PC-9 (cell line): ENCODE measurements around the gene IER3. TPM values are rescaled to one million over a fixed set of nuclear protein-coding genes. Genes with fewer than 3 reads are reported as not detected.

Experiments used
- BruUV-seq: library from RNA; stranded (reverse); fragments of 400-500 nt; replicated peaks from 2 replicates; lab custom pipeline; 2021; lab: Mats Ljungman, UMichigan
- CTCF ChIA-PET: fragments of 300-600 bp; sonication (Branson Sonifier 250); formaldehyde crosslinking; loops from one replicate; lab custom pipeline; 2022; ENCODE audit warnings: antibody characterized with exemption; lab: Charles Lee
- POLR2A ChIA-PET: fragments of 300-600 bp; sonication (Branson Sonifier 250); formaldehyde crosslinking; loops from one replicate; lab custom pipeline; 2022; ENCODE audit warnings: antibody characterized with exemption; ENCODE audit not compliant: unreplicated experiment; lab: Charles Lee
- DNase-seq, 2 experiments: peaks; one replicate each; pipeline versions ENCODE4 v3.0.0 to v3.0.0-alpha.2; 2015 to 2022; ENCODE audit warnings: mixed read lengths in 1 of 2
- H2AFZ ChIP-seq: fragments of 200-600 bp; sonication (generic); 2 replicates; pipeline ENCODE4 v1.8.1; 2017; ENCODE audit warnings: antibody characterized with exemption
- H3F3A ChIP-seq: fragments of 200-600 bp; sonication (generic); 2 replicates; pipeline ENCODE4 v1.8.1; 2017; ENCODE audit warnings: antibody characterized with exemption, mild to moderate bottlenecking, low read depth; ENCODE audit not compliant: insufficient read depth
- H3K27ac ChIP-seq: fragments of 200-600 bp; sonication (generic); 2 replicates; pipeline ENCODE4 v1.6.1; 2016; ENCODE audit warnings: mixed run types
- H3K27me3 ChIP-seq: fragments of 200-600 bp; sonication (generic); 2 replicates; pipeline ENCODE4 v1.6.1; 2016; ENCODE audit warnings: low read depth, mixed run types; ENCODE audit not compliant: insufficient read depth
- H3K36me3 ChIP-seq: fragments of 200-600 bp; sonication (generic); 2 replicates; pipeline ENCODE4 v1.6.1; 2016; ENCODE audit warnings: low read depth, mixed run types
- H3K4me1 ChIP-seq: fragments of 200-600 bp; sonication (generic); replicated peaks from 2 replicates; pipeline ENCODE4 v1.6.1; 2016; ENCODE audit warnings: mixed run types; ENCODE audit not compliant: insufficient read depth
- H3K4me2 ChIP-seq: fragments of 200-600 bp; sonication (generic); 2 replicates; pipeline ENCODE4 v1.6.1; 2017; ENCODE audit warnings: mixed run types
- H3K4me3 ChIP-seq: fragments of 200-600 bp; sonication (generic); 2 replicates; pipeline ENCODE4 v1.6.1; 2016; ENCODE audit warnings: mixed run types
- H3K79me2 ChIP-seq: fragments of 200-600 bp; sonication (generic); 2 replicates; pipeline ENCODE4 v1.6.1; 2017; ENCODE audit warnings: low read depth, mixed run types
- H3K9me2 ChIP-seq: fragments of 200-600 bp; sonication (generic); 2 replicates; pipeline ENCODE4 v1.8.1; 2017; ENCODE audit warnings: mild to moderate bottlenecking; ENCODE audit not compliant: insufficient read depth
- H3K9me3 ChIP-seq: fragments of 200-600 bp; sonication (generic); 2 replicates; pipeline ENCODE4 v1.8.1; 2016; ENCODE audit warnings: low read depth; ENCODE audit not compliant: insufficient read depth
- H4K20me1 ChIP-seq: fragments of 200-600 bp; sonication (generic); 2 replicates; pipeline ENCODE4 v1.8.1; 2017; ENCODE audit not compliant: insufficient read depth
- CTCF ChIP-seq: fragments of 200-600 bp; sonication (generic); conservative IDR thresholded peaks from 2 replicates; pipeline ENCODE4 v1.6.1; 2017; ENCODE audit warnings: mixed run types, antibody characterized with exemption, mild to moderate bottlenecking, moderate library complexity
- EZH2 ChIP-seq: fragments of 200-600 bp; sonication (generic); IDR thresholded peaks from 2 replicates; pipeline ENCODE4 v1.8.0; 2017; ENCODE audit warnings: antibody characterized with exemption, low read depth
- intact Hi-C: fragments of 100-400 bp; cut with micrococcal nuclease; formaldehyde crosslinking; loops from one replicate; pipeline ENCODE4 v1.10.0; 2022; ENCODE audit not compliant: unreplicated experiment
- total RNA-seq: library from RNA; stranded (reverse); gene quantifications from 2 replicates; pipeline ENCODE4 v1.2.3, GENCODE V29; 2021

IER3 gene
- total RNA-seq, 1 experiment from 2014 or later: 117 TPM

- peak overlapping the region; percentile 71 for H3K27ac ChIP-seq
- no peak for DNase-seq
- no TSS peak for BruUV-seq
- TF ChIP-seq CTCF (no peak), EZH2 (no peak)
- no peaks in the 10 kb centered on the region; the same call in 1 of the 2 replicates for H4K20me1 ChIP-seq
- H3K4me1 ChIP-seq: peaks cover 55% of the 10 kb centered on the region
- H3K4me2 ChIP-seq: peak overlapping the region; percentile 98
- H3K27me3 ChIP-seq: no peaks in the 10 kb centered on the region
- H3K9me3 ChIP-seq: no peaks in the 10 kb centered on the region
- H2AFZ ChIP-seq: no peak overlapping the region
- H3K9me2 ChIP-seq: no peaks in the 10 kb centered on the region
- ChIA-PET CTCF (interaction anchor here (1.3 kb wide), 1 partner anchor 79 kb away, joined by 5 read pairs; no protein-coding TSS in a partner anchor), POLR2A (no interaction called here)
- H3K4me3 ChIP-seq: peak overlapping the region; percentile 86
- peaks cover 35% of the 10 kb centered on the region for H3F3A ChIP-seq
- H3K36me3 ChIP-seq: peaks cover 40% of the 10 kb centered on the region
- intact Hi-C loops: loop anchor here (5.0 kb wide), 1 partner anchor 331 kb away; no protein-coding TSS in a partner anchor
- H3K79me2 ChIP-seq: peaks cover 73% of the 10 kb centered on the region
Measured at GRCh38 chr6:30741063-30741779, 3.1 kb downstream of the IER3 start.

GRCh38 chr6:30740540-30740870, 3.8 kb downstream of the IER3 start:
- H3K9me2 ChIP-seq: no peaks in the 10 kb centered on the region
- peaks cover 44% of the 10 kb centered on the region for H3K36me3 ChIP-seq
- CTCF ChIA-PET: interaction anchor here (0.7 kb wide), 1 partner anchor 16 kb away, joined by 21 read pairs; no protein-coding TSS in a partner anchor
- POLR2A ChIA-PET: interaction anchor here (0.7 kb wide), 1 partner anchor 82 kb away, joined by 3 read pairs; no protein-coding TSS in a partner anchor
- TF ChIP-seq CTCF (no peak), EZH2 (no peak)
- DNase-seq: no peak
- H3K4me2 ChIP-seq: peak overlapping the region; percentile 98
- no peak overlapping the region for H3K4me3 ChIP-seq
- peaks cover 49% of the 10 kb centered on the region for H3K4me1 ChIP-seq
- peaks cover 40% of the 10 kb centered on the region for H3F3A ChIP-seq
- H3K79me2 ChIP-seq: peaks cover 73% of the 10 kb centered on the region
- intact Hi-C loops: loop anchor here (5.0 kb wide), 1 partner anchor 332 kb away; no protein-coding TSS in a partner anchor
- H2AFZ ChIP-seq: no peak overlapping the region
- no peaks in the 10 kb centered on the region; the same call in 1 of the 2 replicates for H4K20me1 ChIP-seq
- no peak overlapping the region for H3K27ac ChIP-seq
- no TSS peak for BruUV-seq
- H3K27me3 ChIP-seq: no peaks in the 10 kb centered on the region
- H3K9me3 ChIP-seq: no peaks in the 10 kb centered on the region

GRCh38 chr6:30738532-30738931, 5.8 kb downstream of the IER3 start:
- ChIA-PET CTCF (no interaction called here), POLR2A (interaction anchor here (0.5 to 0.7 kb wide), 2 partner anchors 14 to 37 kb away, joined by 7 to 25 read pairs; no protein-coding TSS in a partner anchor)
- H3K4me1 ChIP-seq: peaks cover 39% of the 10 kb centered on the region

More at GRCh38 chr6:30738532-30738931, 5.8 kb downstream of the IER3 start:
- H3K9me3 ChIP-seq: no peaks in the 10 kb centered on the region
- H3K27ac ChIP-seq: peak overlapping the region; percentile 37; the same call in 1 of the 2 replicates
- H3K79me2 ChIP-seq: peaks cover 60% of the 10 kb centered on the region
- H4K20me1 ChIP-seq: no peaks in the 10 kb centered on the region; the same call in 1 of the 2 replicates
- peak overlapping the region; percentile 43; the same call in 1 of the 2 replicates for H3K4me2 ChIP-seq
- no peaks in the 10 kb centered on the region for H3K27me3 ChIP-seq
- no TSS peak for BruUV-seq
- H3K4me3 ChIP-seq: no peak overlapping the region
- intact Hi-C loops: no loop called here
- no peak for DNase-seq
- peaks cover 44% of the 10 kb centered on the region for H3K36me3 ChIP-seq
- no peaks in the 10 kb centered on the region for H3K9me2 ChIP-seq
- TF ChIP-seq EZH2: no peak
- TF ChIP-seq CTCF: no peak
- peaks cover 39% of the 10 kb centered on the region for H3F3A ChIP-seq
- no peak overlapping the region for H2AFZ ChIP-seq
